ENCODE data around the gene IL1A. TPM values are rescaled to one million over a fixed set of nuclear protein-coding genes. Genes with fewer than 3 reads are reported as not detected.

The IL1A gene
- polyA plus RNA-seq, 4 donors = 0.06 to 0.24 TPM; not detected in 2

- no peaks in the 10 kb centered on the region for H3K27me3 ChIP-seq (ENCODE audit: control insufficient read depth in 3 of 3, insufficient read depth in 3 of 3, low read length in 3 of 3)
- peak overlapping the region in 1 of 3 donors; percentile 14 for H3K27ac ChIP-seq (ENCODE audit: low read depth in 1 of 3, low read length in 2 of 3)
- H3K4me3 ChIP-seq (ENCODE audit: low read depth in 1 of 3, low read length in 3 of 3) = no peak overlapping the region
- FAIRE-seq = no peak
- DNase-seq = no peak
- peaks cover 0 to 31% (median 4%) of the 10 kb centered on the region in 3 donors for H3K4me1 ChIP-seq (ENCODE audit: control insufficient read depth in 3 of 3, insufficient read depth in 2 of 3, low read depth in 1 of 3, low read length in 2 of 3)
- WGBS, 3 donors = 86 to 97% (median 94%) methylated on average over 4 of the region's 4 CpGs
- H3K36me3 ChIP-seq (ENCODE audit: control insufficient read depth in 3 of 3, insufficient read depth in 2 of 3, low read depth in 1 of 3, low read length in 3 of 3) = no peaks in the 10 kb centered on the region
- no peaks in the 10 kb centered on the region for H3K9me3 ChIP-seq (ENCODE audit: control insufficient read depth in 2 of 2, insufficient read depth in 1 of 2, low read depth in 1 of 2, low read length in 1 of 2)
Measured at GRCh38 chr2:112755444-112755843, 28.8 kb downstream of the IL1A start.

DNA sequence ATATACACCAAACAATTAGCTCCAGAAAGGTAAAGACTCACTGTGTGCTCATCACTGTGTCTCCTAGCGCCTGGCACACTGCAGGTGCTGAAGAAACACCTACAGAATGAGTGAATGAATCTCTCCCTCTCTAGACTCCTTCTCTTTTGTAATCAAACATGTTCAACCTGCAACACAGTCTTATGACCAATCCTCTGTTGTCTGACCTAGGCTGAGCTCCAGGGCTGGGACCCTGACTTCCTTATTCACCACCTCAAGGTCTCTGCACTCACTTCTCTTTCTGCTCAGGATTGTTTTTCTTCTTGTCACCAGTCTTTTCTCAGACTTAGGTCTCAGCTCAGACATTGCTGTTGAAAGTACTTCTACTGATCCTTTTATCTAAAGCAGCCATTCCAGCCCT is 29.7 kb downstream of the IL1A start:
- Histone ChIP-seq H3K27ac (ENCODE audit: low read depth in 1 of 3, low read length in 2 of 3) (peak overlapping the region in 1 of 3 donors; percentile 10), H3K9me3 (ENCODE audit: control insufficient read depth in 2 of 2, insufficient read depth in 1 of 2, low read depth in 1 of 2, low read length in 1 of 2) (no peaks in the 10 kb centered on the region), H3K27me3 (ENCODE audit: control insufficient read depth in 3 of 3, insufficient read depth in 3 of 3, low read length in 3 of 3) (no peaks in the 10 kb centered on the region), H3K36me3 (ENCODE audit: control insufficient read depth in 3 of 3, insufficient read depth in 2 of 3, low read depth in 1 of 3, low read length in 3 of 3) (no peaks in the 10 kb centered on the region), H3K4me3 (ENCODE audit: low read depth in 1 of 3, low read length in 3 of 3) (no peak overlapping the region), H3K4me1 (ENCODE audit: control insufficient read depth in 3 of 3, insufficient read depth in 2 of 3, low read depth in 1 of 3, low read length in 2 of 3) (peaks cover 0 to 33% (median 4%) of the 10 kb centered on the region in 3 donors)
- DNase-seq (peak in 1 of 2 donors; percentile 27), FAIRE-seq (no peak)
- 97 to 100% (median 98%) methylated on average over 1 of the region's 1 CpG for WGBS, 3 donors

- peaks cover 0 to 33% (median 4%) of the 10 kb centered on the region in 3 donors for H3K4me1 ChIP-seq (ENCODE audit: control insufficient read depth in 3 of 3, insufficient read depth in 2 of 3, low read depth in 1 of 3, low read length in 2 of 3)
- no peaks in the 10 kb centered on the region for H3K36me3 ChIP-seq (ENCODE audit: control insufficient read depth in 3 of 3, insufficient read depth in 2 of 3, low read depth in 1 of 3, low read length in 3 of 3)
- FAIRE-seq = no peak
- 74 to 94% (median 88%) methylated on average over 4 of the region's 4 CpGs for WGBS, 3 donors
- H3K27ac ChIP-seq (ENCODE audit: low read depth in 1 of 3, low read length in 2 of 3) = peak overlapping the region in 1 of 3 donors; percentile 61
- no peak overlapping the region for H3K4me3 ChIP-seq (ENCODE audit: low read depth in 1 of 3, low read length in 3 of 3)
- no peaks in the 10 kb centered on the region for H3K27me3 ChIP-seq (ENCODE audit: control insufficient read depth in 3 of 3, insufficient read depth in 3 of 3, low read length in 3 of 3)
- DNase-seq = no peak
- H3K9me3 ChIP-seq (ENCODE audit: control insufficient read depth in 2 of 2, insufficient read depth in 1 of 2, low read depth in 1 of 2, low read length in 1 of 2) = no peaks in the 10 kb centered on the region
Measured at GRCh38 chr2:112752667-112753066, 31.6 kb downstream of the IL1A start.

DNA sequence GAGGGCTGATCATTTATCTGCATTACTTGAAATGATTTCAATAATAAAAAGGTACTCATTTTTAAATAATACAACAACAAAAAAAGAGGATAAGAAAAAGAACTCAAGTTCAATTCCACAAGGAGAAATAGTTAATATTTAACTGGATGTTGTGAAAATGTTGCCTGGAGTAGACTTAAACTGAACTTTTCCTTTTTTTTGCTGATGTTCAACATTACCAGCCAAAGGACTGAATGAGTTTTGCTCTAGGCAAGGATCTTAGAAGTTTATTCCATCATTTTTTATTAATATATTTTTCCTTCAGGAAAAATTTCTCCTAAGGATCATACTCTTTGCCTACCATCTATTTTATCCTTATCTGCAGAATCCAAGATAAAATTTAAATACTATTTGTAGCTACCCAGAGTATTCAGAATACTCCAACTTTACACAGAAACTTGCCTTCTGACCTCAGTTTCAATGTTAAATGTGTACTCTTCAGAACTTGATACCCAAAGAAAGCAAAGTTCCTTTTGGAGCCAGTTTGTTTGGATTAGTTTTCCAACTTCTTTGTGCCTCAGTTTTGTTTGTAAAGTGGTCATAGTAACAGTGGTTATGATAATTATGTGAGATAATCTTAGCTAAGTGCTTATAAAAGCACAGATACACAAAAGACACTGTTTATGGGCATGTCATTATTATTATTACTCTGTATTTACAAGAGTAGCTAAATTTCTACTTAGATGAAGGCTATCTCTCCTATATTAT is 32.7 kb downstream of the IL1A start:
- Histone ChIP-seq H3K4me3 (ENCODE audit: low read depth in 1 of 3, low read length in 3 of 3) (no peak overlapping the region), H3K27ac (ENCODE audit: low read depth in 1 of 3, low read length in 2 of 3) (peak overlapping the region in 1 of 3 donors; percentile 61), H3K4me1 (ENCODE audit: control insufficient read depth in 3 of 3, insufficient read depth in 2 of 3, low read depth in 1 of 3, low read length in 2 of 3) (peaks cover 0 to 28% (median 4%) of the 10 kb centered on the region in 3 donors), H3K27me3 (ENCODE audit: control insufficient read depth in 3 of 3, insufficient read depth in 3 of 3, low read length in 3 of 3) (no peaks in the 10 kb centered on the region), H3K36me3 (ENCODE audit: control insufficient read depth in 3 of 3, insufficient read depth in 2 of 3, low read depth in 1 of 3, low read length in 3 of 3) (peaks cover 0 to 3% (median 0%) of the 10 kb centered on the region in 3 donors), H3K9me3 (ENCODE audit: control insufficient read depth in 2 of 2, insufficient read depth in 1 of 2, low read depth in 1 of 2, low read length in 1 of 2) (no peaks in the 10 kb centered on the region)
- FAIRE-seq (no peak), DNase-seq (peak in 1 of 2 donors; percentile 58)

DNA sequence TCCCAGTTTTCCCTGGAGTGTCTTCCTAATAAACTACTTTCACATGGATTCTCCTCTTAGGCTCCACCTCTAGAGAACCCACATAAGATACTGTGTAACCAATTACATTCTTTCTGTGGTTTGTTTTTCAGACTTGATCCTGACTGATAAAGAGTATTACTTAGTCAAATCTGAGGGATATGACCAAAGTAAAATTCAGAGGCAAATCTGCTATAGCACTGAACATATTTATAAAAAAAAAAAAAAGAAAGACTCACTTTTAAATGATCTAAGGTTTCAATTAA is 33.8 kb downstream of the IL1A start:
- FAIRE-seq = peak; percentile 15
- H3K36me3 ChIP-seq (ENCODE audit: control insufficient read depth in 3 of 3, insufficient read depth in 2 of 3, low read depth in 1 of 3, low read length in 3 of 3) = peaks cover 0 to 3% (median 0%) of the 10 kb centered on the region in 3 donors
- H3K4me1 ChIP-seq (ENCODE audit: control insufficient read depth in 3 of 3, insufficient read depth in 2 of 3, low read depth in 1 of 3, low read length in 2 of 3) = peaks cover 0 to 19% (median 4%) of the 10 kb centered on the region in 3 donors
- H3K9me3 ChIP-seq (ENCODE audit: control insufficient read depth in 2 of 2, insufficient read depth in 1 of 2, low read depth in 1 of 2, low read length in 1 of 2) = no peaks in the 10 kb centered on the region
- H3K27me3 ChIP-seq (ENCODE audit: control insufficient read depth in 3 of 3, insufficient read depth in 3 of 3, low read length in 3 of 3) = no peaks in the 10 kb centered on the region
- no peak for DNase-seq
- H3K27ac ChIP-seq (ENCODE audit: low read depth in 1 of 3, low read length in 2 of 3) = no peak overlapping the region
- no peak overlapping the region for H3K4me3 ChIP-seq (ENCODE audit: low read depth in 1 of 3, low read length in 3 of 3)

- H3K4me1 ChIP-seq (ENCODE audit: control insufficient read depth in 3 of 3, insufficient read depth in 2 of 3, low read depth in 1 of 3, low read length in 2 of 3) = peaks cover 0 to 15% (median 4%) of the 10 kb centered on the region in 3 donors
- DNase-seq = peak; percentile 73 to 86
- H3K36me3 ChIP-seq (ENCODE audit: control insufficient read depth in 3 of 3, insufficient read depth in 2 of 3, low read depth in 1 of 3, low read length in 3 of 3) = peaks cover 0 to 3% (median 0%) of the 10 kb centered on the region in 3 donors
- H3K4me3 ChIP-seq (ENCODE audit: low read depth in 1 of 3, low read length in 3 of 3) = no peak overlapping the region
- 63 to 75% (median 68%) methylated on average over 9 of the region's 9 CpGs for WGBS, 3 donors
- no peaks in the 10 kb centered on the region for H3K27me3 ChIP-seq (ENCODE audit: control insufficient read depth in 3 of 3, insufficient read depth in 3 of 3, low read length in 3 of 3)
- no peak for FAIRE-seq
- no peaks in the 10 kb centered on the region for H3K9me3 ChIP-seq (ENCODE audit: control insufficient read depth in 2 of 2, insufficient read depth in 1 of 2, low read depth in 1 of 2, low read length in 1 of 2)
- peak overlapping the region in 1 of 3 donors; percentile 8 for H3K27ac ChIP-seq (ENCODE audit: low read depth in 1 of 3, low read length in 2 of 3)
Measured at GRCh38 chr2:112749755-112750559, 34.3 kb downstream of the IL1A start.

GRCh38 chr2:112740527-112740926 is 43.8 kb downstream of the IL1A start:
- Histone ChIP-seq H3K4me3 (ENCODE audit: low read depth in 1 of 3, low read length in 3 of 3) (no peak overlapping the region), H3K36me3 (ENCODE audit: control insufficient read depth in 3 of 3, insufficient read depth in 2 of 3, low read depth in 1 of 3, low read length in 3 of 3) (peaks cover 0 to 6% (median 0%) of the 10 kb centered on the region in 3 donors), H3K27ac (ENCODE audit: low read depth in 1 of 3, low read length in 2 of 3) (peak overlapping the region in 1 of 3 donors; percentile 30), H3K27me3 (ENCODE audit: control insufficient read depth in 3 of 3, insufficient read depth in 3 of 3, low read length in 3 of 3) (no peaks in the 10 kb centered on the region), H3K4me1 (ENCODE audit: control insufficient read depth in 3 of 3, insufficient read depth in 2 of 3, low read depth in 1 of 3, low read length in 2 of 3) (peaks cover 2 to 37% (median 3%) of the 10 kb centered on the region in 3 donors), H3K9me3 (ENCODE audit: control insufficient read depth in 2 of 2, insufficient read depth in 1 of 2, low read depth in 1 of 2, low read length in 1 of 2) (no peaks in the 10 kb centered on the region)
- WGBS, 3 donors = 89 to 94% (median 93%) methylated on average over 7 of the region's 7 CpGs
- FAIRE-seq (no peak), DNase-seq (peak in 1 of 2 donors; percentile 56)

GRCh38 chr2:112737542-112738232 is 46.6 kb downstream of the IL1A start:
- Histone ChIP-seq H3K4me3 (ENCODE audit: low read depth in 1 of 3, low read length in 3 of 3) (no peak overlapping the region), H3K36me3 (ENCODE audit: control insufficient read depth in 3 of 3, insufficient read depth in 2 of 3, low read depth in 1 of 3, low read length in 3 of 3) (peaks cover 0 to 3% (median 0%) of the 10 kb centered on the region in 3 donors), H3K27ac (ENCODE audit: low read depth in 1 of 3, low read length in 2 of 3) (peak overlapping the region in 1 of 3 donors; percentile 41), H3K9me3 (ENCODE audit: control insufficient read depth in 2 of 2, insufficient read depth in 1 of 2, low read depth in 1 of 2, low read length in 1 of 2) (no peaks in the 10 kb centered on the region), H3K27me3 (ENCODE audit: control insufficient read depth in 3 of 3, insufficient read depth in 3 of 3, low read length in 3 of 3) (no peaks in the 10 kb centered on the region), H3K4me1 (ENCODE audit: control insufficient read depth in 3 of 3, insufficient read depth in 2 of 3, low read depth in 1 of 3, low read length in 2 of 3) (peaks cover 3 to 52% (median 6%) of the 10 kb centered on the region in 3 donors)
- DNase-seq = peak; percentile 61 to 68
- FAIRE-seq = no peak
- WGBS, 3 donors = 49 to 69% (median 50%) methylated on average over 1 of the region's 1 CpG

Data from small intestine (tissue), 7 donors.